Endothelial cell of umbilical vein (primary cell): ENCODE results near the gene CHMP4B. TPM values are rescaled to one million over a fixed set of nuclear protein-coding genes. Genes with fewer than 3 reads are reported as not detected.
"Not testable (repeated sequence)": the region's sequence is repeated elsewhere in the genome, so short reads cannot be mapped to it uniquely, and the experiment has no call there.

Source experiments
- BruUV-seq: library from RNA; stranded (reverse); fragments of 400-500 nt; replicated peaks from 2 replicates; lab custom pipeline; 2021; lab: Mats Ljungman, UMichigan
- CTCF ChIA-PET: fragments of 300-600, 350-600 bp; sonication (Branson Sonifier 250); formaldehyde crosslinking; loops from one replicate; lab custom pipeline; 2021; ENCODE audit warnings: antibody characterized with exemption, inconsistent platforms; lab: Charles Lee
- POLR2A ChIA-PET: fragments of 300-600, 350-600 bp; sonication (Branson Sonifier 250); formaldehyde crosslinking; loops from one replicate; lab custom pipeline; 2021; ENCODE audit warnings: antibody characterized with exemption, inconsistent platforms; lab: Charles Lee
- DNase-seq: peaks from one replicate; pipeline ENCODE4 v3.0.0-alpha.2; 2011; ENCODE audit warnings: low read depth, low spot score
- FAIRE-seq: peaks from 2 replicates; lab custom pipeline; 2011; peaks lifted over from hg19 to GRCh38; lab: Jason Lieb, UNC
- H2AFZ ChIP-seq: 2 replicates; pipeline ENCODE4 v1.6.0; 2012; ENCODE audit warnings: low read depth, low read length, control low read depth, inconsistent platforms
- H3K27ac ChIP-seq: 2 replicates; pipeline ENCODE4 v1.5.1; 2011; ENCODE audit warnings: low read depth, mild to moderate bottlenecking, control low read depth, low read length, moderate library complexity; ENCODE audit not compliant: insufficient read depth
- H3K27me3 ChIP-seq, 2 experiments: 2 replicates each; pipeline versions ENCODE4 v1.6.0 to v1.6.1; 2011; ENCODE audit warnings: low read length in 2 of 2, mixed read lengths in 1 of 2; ENCODE audit not compliant: control insufficient read depth in 2 of 2, insufficient read depth in 2 of 2
- H3K36me3 ChIP-seq, 2 experiments: 2 replicates in 1 of 2; 3 replicates in 1 of 2; pipeline ENCODE4 v1.5.1; 2011; ENCODE audit warnings: low read length in 2 of 2, mild to moderate bottlenecking in 1 of 2, moderate library complexity in 1 of 2; ENCODE audit not compliant: control insufficient read depth in 2 of 2, insufficient read depth in 2 of 2; ENCODE audit errors: extremely low read depth in 1 of 2
- H3K4me1 ChIP-seq: 3 replicates; pipeline ENCODE4 v1.5.1; 2011; ENCODE audit warnings: mild to moderate bottlenecking, low read length; ENCODE audit not compliant: control insufficient read depth, insufficient read depth; ENCODE audit errors: extremely low read depth
- H3K4me2 ChIP-seq: 2 replicates; pipeline ENCODE4 v1.6.1; 2011; ENCODE audit warnings: low read length, control low read depth, mixed read lengths; ENCODE audit not compliant: insufficient read depth
- H3K4me3 ChIP-seq, 3 experiments: fragments of 200-600 bp in 1 of 3; sonication (generic), shearing (Covaris generic) in 1 of 3; replicated peaks in 1 of 3; 2 replicates each; pipeline ENCODE4 v1.5.1; 2011 to 2016; ENCODE audit warnings: control low read depth in 3 of 3, low read length in 3 of 3, mild to moderate bottlenecking in 2 of 3, inconsistent platforms in 1 of 3, low read depth in 1 of 3, moderate library complexity in 1 of 3; ENCODE audit not compliant: insufficient read depth in 1 of 3
- H3K79me2 ChIP-seq: 2 replicates; pipeline ENCODE4 v1.6.0; 2012; ENCODE audit warnings: low read length, inconsistent platforms; ENCODE audit not compliant: control insufficient read depth, insufficient read depth
- H3K9ac ChIP-seq: replicated peaks from 2 replicates; pipeline ENCODE3; 2011; ENCODE audit warnings: low read length, control low read depth; ENCODE audit not compliant: insufficient read depth; ENCODE audit errors: extremely low read depth
- H3K9me1 ChIP-seq: replicated peaks from 3 replicates; pipeline ENCODE4 v1.6.0; 2011; ENCODE audit warnings: mild to moderate bottlenecking, low read length; ENCODE audit not compliant: control insufficient read depth, insufficient read depth; ENCODE audit errors: extremely low read depth
- H3K9me3 ChIP-seq: replicated peaks from 2 replicates; pipeline ENCODE4 v1.5.1; 2012; ENCODE audit warnings: low read length, inconsistent platforms; ENCODE audit not compliant: control insufficient read depth, insufficient read depth
- H4K20me1 ChIP-seq: replicated peaks from 2 replicates; pipeline ENCODE3; 2011; ENCODE audit warnings: mild to moderate bottlenecking, low read length; ENCODE audit not compliant: control insufficient read depth, insufficient read depth; ENCODE audit errors: extremely low read depth
- CTCF ChIP-seq, 2 donors: IDR thresholded peaks; 1 replicate in 1 of 2; 2 replicates in 1 of 2; pipeline ENCODE4 v1.5.1; 2011; ENCODE audit warnings: low read length in 2 of 2, mild to moderate bottlenecking in 2 of 2, moderate library complexity in 2 of 2, control low read depth in 1 of 2, inconsistent platforms in 1 of 2, low read depth in 1 of 2; ENCODE audit not compliant: insufficient read depth in 1 of 2; ENCODE audit errors: extremely low read depth in 1 of 2
- MAX ChIP-seq: IDR thresholded peaks from 2 replicates; pipeline ENCODE4 v1.6.1; 2011; ENCODE audit not compliant: insufficient read depth, insufficient read length
- POLR2A ChIP-seq: IDR thresholded peaks from 2 replicates; pipeline ENCODE4 v1.6.1; 2012; ENCODE audit warnings: low read depth, mild to moderate bottlenecking, control low read depth, low read length
- POLR2AphosphoS5 ChIP-seq: IDR thresholded peaks from 2 replicates; pipeline ENCODE4 v1.6.1; 2012; ENCODE audit warnings: low read depth, mild to moderate bottlenecking, control low read depth, low read length, moderate library complexity; ENCODE audit not compliant: insufficient read depth
- dilution Hi-C: fragments of 300-500 bp; cut with MboI; formaldehyde crosslinking; loops from one replicate; pipeline ENCODE4 v1.15.0; 2019; ENCODE audit warnings: low sequenced_read_pairs; ENCODE audit not compliant: extremely low pct_ligation_motif_present
- intact Hi-C: fragments of 100-400 bp; cut with micrococcal nuclease; formaldehyde crosslinking; loops from one replicate; pipeline ENCODE4 v1.10.0; 2022
- polyA plus RNA-seq, 4 experiments: library from polyadenylated mRNA; depleted of rRNA in 3 of 4; stranded (reverse) in 3 of 4; unstranded in 1 of 4; fragments of >200 nt; gene quantifications; 2 replicates each; pipeline versions ENCODE4 v1.2.1 to v1.2.3, GENCODE V29; 2011 to 2012; ENCODE audit warnings: missing spikeins in 1 of 4
- total RNA-seq: library from RNA; stranded (reverse); gene quantifications from 2 replicates; pipeline ENCODE4 v1.2.3, GENCODE V29; 2021

CHMP4B gene
- total and polyA plus RNA-seq, 2 donors (not counting 3 experiments of a cell fraction or from before 2014, with no cell fraction given): 64.7 to 112 TPM

GRCh38 chr20:33791959-33792597, 19.1 kb upstream of the CHMP4B start:
- Histone ChIP-seq H3K27ac (no peak overlapping the region), H3K4me2 (no peak overlapping the region), H3K9ac (no peak overlapping the region), H4K20me1 (no peaks in the 10 kb centered on the region), H3K79me2 (no peaks in the 10 kb centered on the region), H3K9me1 (no peaks in the 10 kb centered on the region), H3K27me3 (no peaks in the 10 kb centered on the region), H2AFZ (no peak overlapping the region), H3K4me1 (peaks cover 44% of the 10 kb centered on the region), H3K4me3 (no peak overlapping the region), H3K36me3 (no peaks in the 10 kb centered on the region), H3K9me3 (no peaks in the 10 kb centered on the region)
- intact Hi-C loops (loop anchor here (1.0 kb wide), 1 partner anchor 123 kb away; no protein-coding TSS in a partner anchor), dilution Hi-C loops (no loop called here)
- DNase-seq (peak; percentile 61), FAIRE-seq (peak; percentile 73)
- ChIA-PET POLR2A (interaction anchor here (0.7 to 0.9 kb wide), 2 partner anchors 135 to 201 kb away, joined by 4 to 5 read pairs; partner anchors contain the start of gene RALY), CTCF (interaction anchor here (0.6 to 4.1 kb wide), 26 partner anchors 10 to 277 kb away, joined by 3 to 51 read pairs (median 4); partner anchors contain the start of genes ACTL10, CHMP4B and ZNF341)
- BruUV-seq: no TSS peak
- TF ChIP-seq MAX: no peak
- TF ChIP-seq POLR2AphosphoS5: no peak
- peak; percentile 79 to 80 for TF ChIP-seq CTCF (IDR thresholded peaks at IDR 0.05; ENCODE audit: extremely low read depth in 1 of 2, insufficient read depth in 1 of 2, low read depth in 1 of 2, low read length in 2 of 2)
- no peak for TF ChIP-seq POLR2A

- H3K27me3 ChIP-seq, H3K36me3 ChIP-seq, dilution Hi-C loops, FAIRE-seq, DNase-seq, H3K9me3 ChIP-seq, H4K20me1 ChIP-seq, H3K4me3 ChIP-seq, H3K9me1 ChIP-seq, H3K79me2 ChIP-seq: not testable (repeated sequence)
- intact Hi-C loops: loop anchor here (1.0 kb wide), 1 partner anchor 123 kb away; no protein-coding TSS in a partner anchor
- Histone ChIP-seq H3K4me1 (peaks cover 38% of the 10 kb centered on the region), H3K27ac (peak overlapping the region; percentile 33), H2AFZ (peak overlapping the region; percentile 67), H3K9ac (peak overlapping the region; percentile 18), H3K4me2 (peak overlapping the region; percentile 27)
- ChIA-PET POLR2A (interaction anchor here (0.7 to 0.9 kb wide), 2 partner anchors 135 to 201 kb away, joined by 4 to 5 read pairs; partner anchors contain the start of gene RALY), CTCF (interaction anchor here (0.9 to 4.1 kb wide), 25 partner anchors 10 to 275 kb away, joined by 3 to 51 read pairs (median 5); partner anchors contain the start of genes ACTL10, CHMP4B and ZNF341)
- TSS peak; percentile 57 for BruUV-seq
Measured at GRCh38 chr20:33792598-33792989, 18.6 kb upstream of the CHMP4B start.
